GM12878 (cell line): Measurements from ENCODE around the gene PLVAP. TPM values are rescaled to one million over a fixed set of nuclear protein-coding genes. Genes with fewer than 3 reads are reported as not detected.

Experiments used
- ATAC-seq: fragments of 200-7000 bp; cut with Tn5 transposase; 3 replicates; pipeline ENCODE4 v1.9.1; 2020; ENCODE audit warnings: mild to moderate bottlenecking, moderate library complexity
- BruUV-seq: library from RNA; stranded (reverse); fragments of 400-500 nt; replicated peaks from 2 replicates; lab custom pipeline; 2021; lab: Mats Ljungman, UMichigan
- CTCF ChIA-PET: fragments of 300-600 bp; sonication (Branson Sonifier 250); formaldehyde crosslinking; extraction: SDS; loops from one replicate; lab custom pipeline; 2021; ENCODE audit warnings: inconsistent platforms; lab: Yijun Ruan, JAX
- POLR2A ChIA-PET: fragments of 350-600 bp; formaldehyde crosslinking; extraction: SDS; loops from one replicate; lab custom pipeline; 2021; ENCODE audit warnings: inconsistent platforms; lab: Charles Lee
- RAD21 ChIA-PET: fragments of 300-600 bp; sonication (Branson Sonifier 250); formaldehyde crosslinking; loops from one replicate; lab custom pipeline; 2023; ENCODE audit warnings: antibody characterized with exemption; ENCODE audit not compliant: unreplicated experiment; lab: Charles Lee
- SMC1A ChIA-PET: fragments of 300-600 bp; sonication (Branson Sonifier 250); formaldehyde crosslinking; loops from one replicate; lab custom pipeline; 2023; ENCODE audit not compliant: unreplicated experiment, uncharacterized antibody; lab: Charles Lee
- DNase-seq: peaks from one replicate; pipeline ENCODE4 v3.0.0-alpha.2; 2011; ENCODE audit warnings: low read depth, low spot score
- FAIRE-seq: peaks from 3 replicates; lab custom pipeline; 2011; peaks lifted over from hg19 to GRCh38; lab: Jason Lieb, UNC
- H2AFZ ChIP-seq: 2 replicates; pipeline ENCODE4 v1.6.0; 2011; ENCODE audit warnings: low read depth, low read length, control low read depth; ENCODE audit not compliant: control insufficient read depth
- H3K27ac ChIP-seq: 2 replicates; pipeline ENCODE4 v1.5.1; 2011; ENCODE audit warnings: control low read depth; ENCODE audit not compliant: control insufficient read depth, insufficient read depth
- H3K27me3 ChIP-seq, 2 experiments: replicated peaks in 1 of 2; 2 replicates each; pipeline versions ENCODE4 v1.6.0 to v1.6.1; 2011; ENCODE audit warnings: low read length in 1 of 2; ENCODE audit not compliant: control insufficient read depth in 2 of 2, insufficient read depth in 2 of 2
- H3K36me3 ChIP-seq, 2 experiments: 2 replicates each; pipeline ENCODE4 v1.5.1; 2011; ENCODE audit warnings: low read length in 1 of 2; ENCODE audit not compliant: control insufficient read depth in 2 of 2, insufficient read depth in 2 of 2
- H3K4me1 ChIP-seq: 2 replicates; pipeline ENCODE4 v1.6.1; 2011; ENCODE audit warnings: mild to moderate bottlenecking, low read length, moderate library complexity, mixed read lengths; ENCODE audit not compliant: control insufficient read depth, insufficient read depth
- H3K4me2 ChIP-seq: 2 replicates; pipeline ENCODE4 v1.6.0; 2011; ENCODE audit warnings: control low read depth; ENCODE audit not compliant: control insufficient read depth, insufficient read depth
- H3K4me3 ChIP-seq: fragments of 200-600 bp; sonication (generic); 2 replicates; pipeline ENCODE4 v1.5.1; 2016
- H3K79me2 ChIP-seq: 2 replicates; pipeline ENCODE4 v1.6.0; 2011; ENCODE audit warnings: low read length; ENCODE audit not compliant: control insufficient read depth, insufficient read depth
- H3K9ac ChIP-seq: 2 replicates; pipeline ENCODE4 v1.8.0; 2011; ENCODE audit warnings: low read length, control low read depth, mixed read lengths; ENCODE audit not compliant: control insufficient read depth, insufficient read depth
- H3K9me3 ChIP-seq: replicated peaks from 3 replicates; pipeline ENCODE4 v1.5.1; 2011; ENCODE audit warnings: mild to moderate bottlenecking, low read length; ENCODE audit not compliant: control insufficient read depth, insufficient read depth
- H4K20me1 ChIP-seq: 2 replicates; pipeline ENCODE4 v1.6.0; 2011; ENCODE audit not compliant: control insufficient read depth, insufficient read depth
- CEBPZ ChIP-seq: fragments of 150-350 bp; IDR thresholded peaks from 2 replicates; pipeline ENCODE4 v1.6.1; 2016; ENCODE audit warnings: low read depth, low read length
- CHD4 ChIP-seq: fragments of 200-600 bp; sonication (generic); IDR thresholded peaks from 2 replicates; pipeline ENCODE4 v1.6.1; 2016; ENCODE audit warnings: mild to moderate bottlenecking
- EZH2 ChIP-seq: IDR thresholded peaks from 2 replicates; pipeline ENCODE4 v1.6.1; 2012; ENCODE audit warnings: low read depth, mild to moderate bottlenecking, control low read depth, inconsistent platforms, low read length, borderline replicate concordance; ENCODE audit not compliant: control insufficient read depth
- NFYA ChIP-seq: IDR thresholded peaks from 2 replicates; pipeline ENCODE4 v1.6.1; 2011; ENCODE audit warnings: low read depth, mild to moderate bottlenecking, low read length, improper control_type of control experiment, borderline replicate concordance
- NFYB ChIP-seq: IDR thresholded peaks from 2 replicates; pipeline ENCODE4 v1.6.1; 2011; ENCODE audit warnings: low read depth, mild to moderate bottlenecking, low read length, improper control_type of control experiment, moderate library complexity; ENCODE audit not compliant: insufficient read depth
- PAX5 ChIP-seq: IDR thresholded peaks from 2 replicates; pipeline ENCODE4 v1.6.1; 2011; ENCODE audit warnings: low read depth, low read length, borderline replicate concordance
- PRDM15 ChIP-seq: fragments of 450-650 bp; formaldehyde crosslinking; IDR thresholded peaks from 2 replicates; pipeline ENCODE4 v1.4.0; 2020; ENCODE audit warnings: mild to moderate bottlenecking, moderate library complexity
- RFX5 ChIP-seq: IDR thresholded peaks from 2 replicates; pipeline ENCODE4 v1.6.1; 2011; ENCODE audit warnings: low read depth, low read length, improper control_type of control experiment
- SMAD5 ChIP-seq: IDR thresholded peaks from 2 replicates; pipeline ENCODE4 v1.6.1; 2016; ENCODE audit warnings: antibody characterized with exemption, low read depth
- SMARCA5 ChIP-seq: fragments of 450-650 bp; IDR thresholded peaks from 2 replicates; pipeline ENCODE4 v1.6.1; 2017; ENCODE audit warnings: mild to moderate bottlenecking
- SMC3 ChIP-seq: IDR thresholded peaks from 2 replicates; pipeline ENCODE4 v1.6.1; 2011; ENCODE audit warnings: low read length, improper control_type of control experiment, borderline replicate concordance
- TCF12 ChIP-seq: IDR thresholded peaks from 2 replicates; pipeline ENCODE4 v1.6.1; 2011; ENCODE audit warnings: low read depth, mild to moderate bottlenecking, low read length
- ZNF592 ChIP-seq: fragments of 450-650 bp; IDR thresholded peaks from 2 replicates; pipeline ENCODE4 v1.6.1; 2017; ENCODE audit warnings: mild to moderate bottlenecking, moderate library complexity
- WGBS: methylation state at CpG from one replicate; pipeline ENCODE4 v1.1.6; 2016; ENCODE audit warnings: low lambda C conversion rate; ENCODE audit not compliant: insufficient replicate concordance, insufficient coverage; ENCODE audit errors: missing lambda C conversion rate; 5-methylcytosine and 5-hydroxymethylcytosine counted together
- in situ Hi-C: fragments of 300-500 bp; cut with MboI; formaldehyde crosslinking; loops from 9 replicates; pipeline ENCODE4 v1.14.3; 2018; ENCODE audit warnings: mixed read lengths
- intact Hi-C: fragments of 100-400 bp; cut with micrococcal nuclease; formaldehyde crosslinking; loops from one replicate; pipeline ENCODE4 v1.14.2; 2022; ENCODE audit not compliant: unreplicated experiment
- polyA plus RNA-seq, 11 experiments: library from polyadenylated mRNA; depleted of rRNA in 4 of 11; unstranded in 6 of 11; stranded (reverse) in 5 of 11; fragments of >200 nt; fragmentation: Nextera tagmentation in 4 of 11; fragmentation: Illumina TruSeq in 1 of 11; extraction: Ambion mirVana in 4 of 11; extraction: Trizol in 1 of 11; gene quantifications; 1 replicate in 1 of 11; 2 replicates in 10 of 11; pipeline versions ENCODE4 v1.2.1 to v1.2.3, GENCODE V29; 2011 to 2016; ENCODE audit warnings: inconsistent platforms in 2 of 11, missing spikeins in 2 of 11, low read depth in 1 of 11
- total RNA-seq, 4 experiments: library from RNA; depleted of rRNA in 3 of 4; stranded (reverse); fragments of >200 nt in 3 of 4; fragmentation: Illumina TruSeq in 1 of 4; extraction: Trizol in 1 of 4; gene quantifications; 2 replicates each; pipeline versions ENCODE4 v1.2.1 to v1.2.3, GENCODE V29; 2013 to 2021

Gene PLVAP
- total and polyA plus RNA-seq, 10 of the 15 experiments (the other 5 are each of a cell fraction or from before 2014, with no cell fraction given), result 0.03 to 0.54 (median 0.06) TPM; not detected in 4

GRCh38 chr19:17341386-17341785 is 35.8 kb downstream of the PLVAP start:
- Histone ChIP-seq H2AFZ (no peak overlapping the region), H3K27me3 (no peaks in the 10 kb centered on the region), H3K36me3 (no peaks in the 10 kb centered on the region; a peak in 2 of 4 replicates), H3K4me1 (peaks cover 11% of the 10 kb centered on the region), H3K9me3 (no peaks in the 10 kb centered on the region), H3K27ac (no peak overlapping the region), H3K9ac (no peak overlapping the region), H3K4me3 (no peak overlapping the region), H3K4me2 (no peak overlapping the region), H4K20me1 (no peaks in the 10 kb centered on the region), H3K79me2 (peaks cover 6% of the 10 kb centered on the region)
- ATAC-seq, result no peak
- FAIRE-seq, result no peak
- ChIA-PET SMC1A (no interaction called here), RAD21 (no interaction called here), POLR2A (no interaction called here), CTCF (no interaction called here)
- DNase-seq, result no peak
- in situ Hi-C loops, result no loop called here
- 91% methylated on average over 15 of the region's 15 CpGs for WGBS
- BruUV-seq, result no TSS peak
- intact Hi-C loops, result no loop called here
- TF ChIP-seq RFX5, result no peak
- no peak for TF ChIP-seq NFYA
- no peak for TF ChIP-seq ZNF592
- no peak for TF ChIP-seq TCF12
- TF ChIP-seq EZH2, result no peak
- no peak for TF ChIP-seq PRDM15
- TF ChIP-seq CHD4, result no peak
- no peak for TF ChIP-seq SMARCA5
- no peak for TF ChIP-seq CEBPZ
- no peak for TF ChIP-seq NFYB
- no peak for TF ChIP-seq PAX5
- TF ChIP-seq SMAD5, result no peak
- TF ChIP-seq SMC3, result no peak
